GM18502 (cell line): Measurements from ENCODE around the gene KLF4.

ENCODE experiments used
- ATAC-seq: cut with Tn5 transposase; IDR thresholded peaks from one replicate; pipeline ENCODE4 v1.9.1; 2021; ENCODE audit warnings: mild to moderate bottlenecking; ENCODE audit not compliant: unreplicated experiment, poor library complexity

KLF4 gene

GRCh38 chr9:107460153-107461023, 29.2 kb downstream of the KLF4 start:
- no peak for ATAC-seq

- ATAC-seq, result no peak
Measured at GRCh38 chr9:107455425-107456135, 34.0 kb downstream of the KLF4 start.

GRCh38 chr9:107453479-107453878, 36.1 kb downstream of the KLF4 start:
- ATAC-seq, result no peak

GRCh38 chr9:107447834-107448233, 41.7 kb downstream of the KLF4 start:
- ATAC-seq, result no peak

- ATAC-seq, result no peak
Measured at GRCh38 chr9:107447081-107447480, 42.5 kb downstream of the KLF4 start.

- ATAC-seq, result no peak
Measured at GRCh38 chr9:107446491-107446890, 43.1 kb downstream of the KLF4 start.

- ATAC-seq, result no peak
Measured at GRCh38 chr9:107443786-107444185, 45.8 kb downstream of the KLF4 start.

GRCh38 chr9:107439991-107440456, 49.5 kb downstream of the KLF4 start:
- ATAC-seq, result no peak

GRCh38 chr9:107438211-107439031, 51.1 kb downstream of the KLF4 start:
- no peak for ATAC-seq

- no peak for ATAC-seq
Measured at GRCh38 chr9:107437716-107438115, 51.9 kb downstream of the KLF4 start.

- no peak for ATAC-seq
Measured at GRCh38 chr9:107435415-107435814, 54.2 kb downstream of the KLF4 start.
